ENCODE data around the gene PRKAB1. TPM values are rescaled to one million over a fixed set of nuclear protein-coding genes. Genes with fewer than 3 reads are reported as not detected.
"Not testable (repeated sequence)": the region's sequence is repeated elsewhere in the genome, so short reads cannot be mapped to it uniquely, and the experiment has no call there.

Gene PRKAB1
- total and polyA plus RNA-seq, 12 donors: 21.5 to 75.8 (median 30.8) TPM

DNA sequence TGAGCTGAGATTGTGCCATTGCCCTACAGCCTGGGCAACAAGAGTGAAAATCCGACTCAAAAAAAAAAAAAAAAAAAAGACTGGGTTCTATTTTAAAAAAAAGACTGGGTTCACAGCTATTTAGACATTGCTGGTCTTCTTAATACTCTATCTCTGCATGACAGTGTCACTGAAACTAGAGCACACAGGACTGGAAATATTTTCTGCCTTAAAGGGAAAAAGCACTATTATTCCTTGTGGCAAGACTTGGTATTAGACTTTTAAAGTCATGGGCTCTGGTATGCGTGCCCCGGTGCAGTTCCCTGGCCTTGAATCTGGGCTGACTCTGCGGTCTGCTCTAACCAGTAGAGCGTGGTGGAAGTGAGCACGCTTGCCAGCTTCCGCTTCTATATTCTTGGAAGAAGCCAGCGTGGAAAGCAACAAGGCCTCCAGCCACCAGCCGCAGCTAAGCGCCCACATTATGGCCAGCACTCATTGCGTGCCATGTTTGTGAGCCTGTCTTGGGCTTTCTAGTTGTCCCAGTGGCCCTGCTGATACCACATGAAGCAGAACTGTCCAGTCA is 31.3 kb downstream of the PRKAB1 start:
- Histone ChIP-seq H3K27me3 (no peaks in the 10 kb centered on the region), H3K4me1 (replicated peaks in 1 of 2) (peaks cover 25 to 27% of the 10 kb centered on the region in 2 donors), H3K27ac (peak overlapping the region; percentile 39 to 80 (median 72)), H3K36me3 (replicated peaks in 1 of 2) (no peaks in the 10 kb centered on the region), H3K9me3 (replicated peaks in 1 of 3) (no peaks in the 10 kb centered on the region), H3K4me3 (no peak overlapping the region)
- WGBS, 4 donors: 49 to 67% (median 58%) methylated on average over 11 of the region's 11 CpGs
- intact Hi-C loops (cut with DNase I): loop anchor here in 1 of 2 donors (10.0 kb wide), 1 partner anchor 86 kb away; no protein-coding TSS in a partner anchor
- TF ChIP-seq POLR2A (IDR thresholded peaks at IDR 0.05) (peak in 1 of 2 donors; percentile 47), CTCF (IDR thresholded peaks at IDR 0.05) (peak; percentile 17 to 59 (median 48))
- DNase-seq: peak; percentile 61 to 93 (median 89)

DNA sequence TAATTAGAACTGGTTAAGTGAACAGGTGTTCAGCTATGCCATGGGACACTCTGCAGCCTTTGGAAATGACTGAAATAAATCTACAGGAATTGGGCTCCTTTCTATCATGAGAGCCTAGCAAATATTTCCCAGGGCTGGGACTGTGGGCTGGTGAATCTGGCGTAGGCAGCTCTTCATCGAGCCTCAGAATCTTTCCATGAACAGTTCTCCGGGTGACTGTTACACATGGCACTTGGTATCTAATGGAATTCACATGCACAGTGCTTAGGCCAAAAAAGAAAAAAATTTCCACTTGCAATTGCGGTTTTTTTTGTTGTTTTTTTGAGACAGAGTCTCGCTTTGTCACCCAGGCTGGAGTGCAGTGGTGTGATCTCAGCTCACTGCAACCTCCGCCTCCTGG is 32.1 kb downstream of the PRKAB1 start:
- Histone ChIP-seq H3K27ac (peak overlapping the region in 4 of 5 donors; percentile 39 to 80 (median 75)), H3K27me3 (no peaks in the 10 kb centered on the region), H3K4me1 (replicated peaks in 1 of 2) (peaks cover 27 to 30% of the 10 kb centered on the region in 2 donors), H3K36me3 (replicated peaks in 1 of 2) (no peaks in the 10 kb centered on the region), H3K4me3 (no peak overlapping the region), H3K9me3 (replicated peaks in 1 of 3) (no peaks in the 10 kb centered on the region)
- no peak for TF ChIP-seq CTCF (IDR thresholded peaks at IDR 0.05)
- no peak for TF ChIP-seq POLR2A (IDR thresholded peaks at IDR 0.05)
- WGBS, 4 donors: 95 to 99% (median 96%) methylated on average over 6 of the region's 6 CpGs
- intact Hi-C loops (cut with DNase I): no loop called here
- no peak for DNase-seq

DNA sequence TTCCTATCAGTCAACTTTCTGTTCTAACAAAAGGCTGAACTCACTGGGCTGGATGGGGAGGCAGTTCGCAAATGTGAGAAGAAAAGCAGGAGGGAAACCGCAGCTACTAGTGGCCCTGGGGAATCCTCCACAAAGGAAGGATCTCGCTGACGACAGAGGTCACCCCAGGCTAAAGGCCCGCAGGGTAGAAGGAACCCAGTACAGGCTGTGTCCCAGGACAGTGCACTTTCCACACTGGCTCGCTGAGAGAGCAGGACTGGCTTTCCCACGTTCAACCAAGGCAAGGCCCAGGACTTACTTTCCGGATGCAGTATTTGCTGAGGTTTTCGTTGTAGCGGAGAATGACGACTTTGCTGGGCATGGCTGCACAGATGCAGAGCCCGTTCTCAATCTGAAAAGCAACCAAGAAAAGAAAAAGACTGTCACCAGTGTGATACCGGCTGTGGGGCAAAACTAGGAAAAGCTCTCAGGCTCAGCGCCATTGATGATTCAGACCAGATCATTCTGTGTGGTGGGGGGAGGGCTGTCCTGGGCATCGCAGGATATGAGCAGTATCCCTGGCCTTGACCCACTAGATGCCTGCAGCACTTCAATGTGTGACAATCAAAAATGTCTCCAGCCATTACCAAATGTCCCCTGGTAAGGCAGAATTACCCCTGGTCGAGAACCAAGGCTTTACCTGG is 36.3 kb downstream of the PRKAB1 start:
- Histone ChIP-seq H3K27ac (peak overlapping the region; percentile 55 to 95 (median 91)), H3K9me3 (replicated peaks in 1 of 3) (no peaks in the 10 kb centered on the region), H3K4me1 (replicated peaks in 1 of 2) (peaks cover 18 to 22% of the 10 kb centered on the region in 2 donors), H3K36me3 (replicated peaks in 1 of 2) (no peaks in the 10 kb centered on the region), H3K4me3 (peak overlapping the region in 2 of 4 donors; percentile 1 to 4), H3K27me3 (no peaks in the 10 kb centered on the region)
- TF ChIP-seq CTCF (IDR thresholded peaks at IDR 0.05) (no peak), POLR2A (IDR thresholded peaks at IDR 0.05) (peak; percentile 38 to 87)
- DNase-seq: peak; percentile 83 to 94 (median 91)
- WGBS, 4 donors: 32 to 39% (median 36%) methylated on average over 15 to 16 of the region's 16 CpGs
- intact Hi-C loops (cut with DNase I): no loop called here

DNA sequence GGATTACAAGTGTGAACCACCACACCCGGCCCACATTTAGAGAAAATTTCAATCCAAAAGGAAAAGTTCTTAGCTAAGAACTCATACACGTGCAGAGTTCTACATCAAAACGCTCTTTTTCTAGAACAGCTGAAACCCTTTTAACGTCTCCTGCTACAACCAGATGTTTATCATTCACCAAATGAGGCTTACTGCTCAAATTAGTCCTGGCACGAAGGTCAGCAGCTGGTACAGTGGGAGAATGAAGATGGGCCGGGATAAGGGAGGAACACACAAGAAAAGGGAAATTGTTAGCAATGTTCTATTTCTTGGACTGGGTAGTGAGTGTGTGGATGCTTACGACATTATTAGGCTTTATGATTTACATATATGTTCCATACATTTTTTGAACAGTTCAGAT is 37.2 kb downstream of the PRKAB1 start:
- Histone ChIP-seq H3K4me3 (no peak overlapping the region), H3K4me1 (replicated peaks in 1 of 2) (peaks cover 18% of the 10 kb centered on the region in 2 donors), H3K27ac (peak overlapping the region in 3 of 5 donors; percentile 91 to 95 (median 92)), H3K27me3 (no peaks in the 10 kb centered on the region), H3K36me3 (replicated peaks in 1 of 2) (no peaks in the 10 kb centered on the region), H3K9me3 (replicated peaks in 1 of 3) (no peaks in the 10 kb centered on the region)
- TF ChIP-seq POLR2A (IDR thresholded peaks at IDR 0.05) (no peak), CTCF (IDR thresholded peaks at IDR 0.05) (no peak)
- intact Hi-C loops (cut with DNase I): no loop called here
- WGBS, 4 donors: 82 to 87% (median 85%) methylated on average over 7 of the region's 7 CpGs
- no peak for DNase-seq

DNA sequence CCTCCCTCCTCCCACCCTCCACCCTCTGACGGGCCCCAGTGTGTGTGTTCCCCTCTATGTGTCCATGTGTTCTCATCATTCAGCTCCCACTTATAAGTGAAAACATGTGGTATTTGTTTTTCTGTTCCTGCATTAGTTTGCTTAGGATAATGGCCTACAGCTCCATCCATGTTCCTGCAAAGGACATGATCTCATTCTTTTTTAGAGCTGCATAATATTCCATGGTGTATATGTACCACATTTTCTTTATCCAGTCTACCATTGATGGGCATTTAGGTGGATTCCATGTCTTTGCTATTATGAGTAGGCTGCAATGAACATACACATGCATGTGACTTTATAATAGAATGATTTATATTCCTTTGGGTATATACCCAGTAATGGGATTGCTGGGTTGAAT is 38.5 kb downstream of the PRKAB1 start:
- H3K4me1 ChIP-seq (replicated peaks in 1 of 2): peaks cover 18% of the 10 kb centered on the region in 2 donors
- H3K36me3 ChIP-seq (replicated peaks in 1 of 2); H3K4me3 ChIP-seq; H3K9me3 ChIP-seq (replicated peaks in 1 of 3); DNase-seq; intact Hi-C loops (cut with DNase I); H3K27ac ChIP-seq; H3K27me3 ChIP-seq: not testable (repeated sequence)
- WGBS, 4 donors: 88 to 100% (median 97%) methylated on average over 1 of the region's 1 CpG

Measured in adrenal gland (tissue), 12 donors.